ENCODE data around the gene MYO1D. TPM values are rescaled to one million over a fixed set of nuclear protein-coding genes. Genes with fewer than 3 reads are reported as not detected.

The MYO1D gene
- total RNA-seq, 1 experiment from 2014 or later: 57.2 TPM

GRCh38 chr17:32485261-32486110 is 391.4 kb downstream of the MYO1D start:
- CTCF ChIA-PET: interaction anchor here (1.7 kb wide), 1 partner anchor 22 kb away, joined by 4 read pairs; no protein-coding TSS in a partner anchor
- DNase-seq: no peak
- intact Hi-C loops (cut with micrococcal nuclease; ENCODE audit: unreplicated experiment): no loop called here
- Mint-ChIP-seq H3K27ac (ENCODE audit: unreplicated experiment) (peak overlapping the region; percentile 60), H3K27me3 (ENCODE audit: unreplicated experiment) (no peaks in the 10 kb centered on the region), H3K4me3 (ENCODE audit: low read depth, unreplicated experiment) (peak overlapping the region; percentile 61), H3K4me1 (ENCODE audit: low read depth, unreplicated experiment) (peaks cover 17% of the 10 kb centered on the region), H3K9me3 (ENCODE audit: low read depth, unreplicated experiment) (no peaks in the 10 kb centered on the region), H3K36me3 (ENCODE audit: insufficient read depth, unreplicated experiment) (peaks cover 53% of the 10 kb centered on the region)
- BruUV-seq (replicated peaks): no TSS peak
- TF ChIP-seq CTCF (IDR thresholded peaks at IDR 0.05; ENCODE audit: unreplicated experiment): no peak

DNA sequence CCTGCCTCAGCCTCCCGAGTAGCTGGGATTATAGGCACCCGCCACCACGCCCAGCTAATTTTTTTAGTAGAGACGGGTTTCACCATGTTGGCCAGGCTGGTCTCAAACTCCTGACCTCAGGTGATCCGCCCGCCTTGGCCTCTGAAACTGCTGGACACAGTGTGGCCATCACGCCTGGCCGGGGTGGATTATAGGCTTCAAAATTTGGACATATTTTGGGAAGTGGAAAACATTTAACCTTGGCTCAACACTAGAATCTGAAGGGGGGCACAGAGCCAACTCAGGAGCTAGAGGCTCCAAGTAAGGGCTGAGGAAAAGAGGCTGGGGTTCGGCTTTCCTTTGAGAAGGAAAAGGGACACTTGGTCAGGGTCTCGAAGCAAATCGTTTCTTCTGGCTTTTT is 392.3 kb downstream of the MYO1D start:
- no peak overlapping the region for H3K4me3 Mint-ChIP-seq (ENCODE audit: low read depth, unreplicated experiment)
- no peaks in the 10 kb centered on the region for H3K9me3 Mint-ChIP-seq (ENCODE audit: low read depth, unreplicated experiment)
- peaks cover 61% of the 10 kb centered on the region for H3K36me3 Mint-ChIP-seq (ENCODE audit: insufficient read depth, unreplicated experiment)
- peaks cover 17% of the 10 kb centered on the region for H3K4me1 Mint-ChIP-seq (ENCODE audit: low read depth, unreplicated experiment)
- peak overlapping the region; percentile 16 for H3K27ac Mint-ChIP-seq (ENCODE audit: unreplicated experiment)
- H3K27me3 Mint-ChIP-seq (ENCODE audit: unreplicated experiment): no peaks in the 10 kb centered on the region
- CTCF ChIA-PET: no interaction called here
- no peak for TF ChIP-seq CTCF (IDR thresholded peaks at IDR 0.05; ENCODE audit: unreplicated experiment)
- BruUV-seq (replicated peaks): no TSS peak
- no peak for DNase-seq
- intact Hi-C loops (cut with micrococcal nuclease; ENCODE audit: unreplicated experiment): loop anchor here (5.0 kb wide), 1 partner anchor 273 kb away; no protein-coding TSS in a partner anchor

DNA sequence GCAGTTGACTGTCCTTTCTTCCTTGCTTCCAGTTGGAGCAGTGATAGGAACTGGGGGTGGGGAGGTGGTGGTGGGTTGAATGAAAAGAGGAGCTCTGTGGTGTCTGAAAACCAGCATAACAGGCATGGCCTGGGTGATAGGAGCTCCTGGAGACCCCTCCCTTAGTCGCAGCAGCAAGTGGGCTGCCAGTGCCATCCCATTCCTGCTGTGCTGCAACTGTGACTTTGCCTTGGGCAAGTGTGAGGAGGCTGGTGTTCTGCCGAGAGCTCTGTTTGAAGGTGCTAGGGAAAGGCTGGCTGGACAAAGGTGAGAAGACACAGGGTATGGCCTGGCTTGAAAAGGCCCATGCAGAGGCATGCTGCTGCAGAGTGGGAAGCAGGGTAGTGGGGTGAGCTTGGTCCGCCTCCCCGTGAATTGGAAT is 392.9 kb downstream of the MYO1D start:
- H3K4me1 Mint-ChIP-seq (ENCODE audit: low read depth, unreplicated experiment): peaks cover 17% of the 10 kb centered on the region
- DNase-seq: no peak
- H3K27ac Mint-ChIP-seq (ENCODE audit: unreplicated experiment): peak overlapping the region; percentile 16
- TF ChIP-seq CTCF (IDR thresholded peaks at IDR 0.05; ENCODE audit: unreplicated experiment): no peak
- H3K4me3 Mint-ChIP-seq (ENCODE audit: low read depth, unreplicated experiment): no peak overlapping the region
- no peaks in the 10 kb centered on the region for H3K9me3 Mint-ChIP-seq (ENCODE audit: low read depth, unreplicated experiment)
- CTCF ChIA-PET: no interaction called here
- intact Hi-C loops (cut with micrococcal nuclease; ENCODE audit: unreplicated experiment): loop anchor here (5.0 kb wide), 1 partner anchor 273 kb away; no protein-coding TSS in a partner anchor
- BruUV-seq (replicated peaks): no TSS peak
- peaks cover 67% of the 10 kb centered on the region for H3K36me3 Mint-ChIP-seq (ENCODE audit: insufficient read depth, unreplicated experiment)
- H3K27me3 Mint-ChIP-seq (ENCODE audit: unreplicated experiment): no peaks in the 10 kb centered on the region

DNA sequence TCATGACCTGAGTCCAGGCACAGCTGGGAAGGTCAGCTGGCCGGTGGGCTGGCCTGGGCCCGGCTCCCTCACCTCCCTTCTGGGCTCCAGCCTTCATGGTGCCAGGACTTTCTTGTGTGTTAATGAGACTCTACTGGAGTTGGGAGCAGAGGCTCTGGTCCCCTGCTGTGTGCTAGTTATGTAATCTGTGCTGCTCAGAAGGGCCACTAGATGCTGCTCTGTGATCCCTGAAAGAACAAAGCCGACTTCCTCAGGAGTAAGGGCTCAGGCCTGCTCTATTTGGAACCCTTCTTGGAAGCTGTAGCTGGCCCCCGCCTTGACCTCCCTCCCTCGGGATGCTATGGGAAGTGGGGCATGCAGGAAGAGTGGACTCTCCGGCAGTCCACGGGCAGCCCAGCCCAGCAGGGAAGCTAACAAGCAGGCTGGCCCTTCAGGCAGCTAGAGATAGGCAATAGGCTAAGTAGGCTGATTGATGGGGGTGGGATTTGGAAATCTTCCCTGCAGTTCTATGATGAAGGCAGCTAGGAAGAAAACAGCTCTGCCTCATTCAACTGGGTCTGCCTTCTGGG is 393.4 kb downstream of the MYO1D start:
- DNase-seq: no peak
- Mint-ChIP-seq H3K27ac (ENCODE audit: unreplicated experiment) (no peak overlapping the region), H3K9me3 (ENCODE audit: low read depth, unreplicated experiment) (no peaks in the 10 kb centered on the region), H3K4me3 (ENCODE audit: low read depth, unreplicated experiment) (no peak overlapping the region), H3K27me3 (ENCODE audit: unreplicated experiment) (no peaks in the 10 kb centered on the region), H3K4me1 (ENCODE audit: low read depth, unreplicated experiment) (peaks cover 17% of the 10 kb centered on the region), H3K36me3 (ENCODE audit: insufficient read depth, unreplicated experiment) (peaks cover 65% of the 10 kb centered on the region)
- intact Hi-C loops (cut with micrococcal nuclease; ENCODE audit: unreplicated experiment): loop anchor here (5.0 kb wide), 1 partner anchor 274 kb away; no protein-coding TSS in a partner anchor
- CTCF ChIA-PET: interaction anchor here (0.8 kb wide), 1 partner anchor 21 kb away, joined by 3 read pairs; no protein-coding TSS in a partner anchor
- no TSS peak for BruUV-seq (replicated peaks)
- TF ChIP-seq CTCF (IDR thresholded peaks at IDR 0.05; ENCODE audit: unreplicated experiment): no peak
